HG03469 (cell line): ENCODE data around the gene SLC43A2.

ENCODE experiments used
- ATAC-seq: cut with Tn5 transposase; IDR thresholded peaks from one replicate; pipeline ENCODE4 v1.9.1; 2021; ENCODE audit warnings: mild to moderate bottlenecking, moderate library complexity, moderate number of reproducible peaks; ENCODE audit not compliant: unreplicated experiment

The SLC43A2 gene

GRCh38 chr17:1644493-1645206 is 16.0 kb upstream of the SLC43A2 start:
- no peak for ATAC-seq

GRCh38 chr17:1643999-1644492 is 15.4 kb upstream of the SLC43A2 start:
- no peak for ATAC-seq

GRCh38 chr17:1643293-1643998 is 14.8 kb upstream of the SLC43A2 start:
- no peak for ATAC-seq

GRCh38 chr17:1641065-1641403 is 12.4 kb upstream of the SLC43A2 start:
- no peak for ATAC-seq

- no peak for ATAC-seq
Measured at GRCh38 chr17:1640329-1641064, 11.9 kb upstream of the SLC43A2 start.

GRCh38 chr17:1639549-1640180 is 11.0 kb upstream of the SLC43A2 start:
- ATAC-seq, result no peak

GRCh38 chr17:1638624-1639300 is 10.1 kb upstream of the SLC43A2 start:
- no peak for ATAC-seq

- no peak for ATAC-seq
Measured at GRCh38 chr17:1638171-1638590, 9.5 kb upstream of the SLC43A2 start.

GRCh38 chr17:1636732-1637285 is 8.2 kb upstream of the SLC43A2 start:
- ATAC-seq, result no peak

GRCh38 chr17:1635675-1636465 is 7.2 kb upstream of the SLC43A2 start:
- ATAC-seq, result no peak

- ATAC-seq, result no peak
Measured at GRCh38 chr17:1634841-1635650, 6.4 kb upstream of the SLC43A2 start.

GRCh38 chr17:1630662-1631061 is 2.0 kb upstream of the SLC43A2 start:
- ATAC-seq, result no peak

GRCh38 chr17:1629504-1630310 is 1.1 kb upstream of the SLC43A2 start:
- ATAC-seq, result no peak

- no peak for ATAC-seq
Measured at GRCh38 chr17:1628856-1629503, 346 bp upstream of the SLC43A2 start.

- ATAC-seq, result no peak
Measured at GRCh38 chr17:1627182-1627981, 1.3 kb downstream of the SLC43A2 start.

GRCh38 chr17:1626333-1626732 is 2.3 kb downstream of the SLC43A2 start:
- no peak for ATAC-seq

GRCh38 chr17:1625581-1625980 is 3.1 kb downstream of the SLC43A2 start:
- no peak for ATAC-seq
